Activated naive CD4-positive, alpha-beta T cell treated with anti-CD3 and anti-CD28 coated beads, Interleukin-2, amount 10 ng/mL, durations not matched to agents 7 days and 5 days (primary cell): ENCODE results near the gene PEMT.
A peak's percentile ranks its signal among the peaks of the same experiment; 100 is the strongest.

Experiments used
- CTCF ChIA-PET: fragments of 350-600 bp; sonication (Branson Sonifier 250); formaldehyde crosslinking; loops from one replicate; lab custom pipeline; 2021; ENCODE audit warnings: antibody characterized with exemption; lab: Charles Lee
- DNase-seq: peaks from one replicate; pipeline ENCODE4 v3.0.0-alpha.2; 2020
- H3K27ac Mint-ChIP-seq: one replicate; pipeline ENCODE4 v1.8.0; 2021; ENCODE audit warnings: mild to moderate bottlenecking, moderate library complexity, mixed read lengths
- H3K27me3 Mint-ChIP-seq: one replicate; pipeline ENCODE4 v1.8.0; 2021; ENCODE audit warnings: mild to moderate bottlenecking, mixed read lengths
- H3K36me3 Mint-ChIP-seq: one replicate; pipeline ENCODE4 v1.8.0; 2021; ENCODE audit warnings: mixed read lengths
- H3K4me1 Mint-ChIP-seq: one replicate; pipeline ENCODE4 v1.8.0; 2021; ENCODE audit warnings: mixed read lengths
- H3K4me3 Mint-ChIP-seq: one replicate; pipeline ENCODE4 v1.8.0; 2021; ENCODE audit warnings: mild to moderate bottlenecking, moderate library complexity, mixed read lengths
- H3K9me3 Mint-ChIP-seq: one replicate; pipeline ENCODE4 v1.8.0; 2021; ENCODE audit warnings: mixed read lengths

Gene PEMT

DNA sequence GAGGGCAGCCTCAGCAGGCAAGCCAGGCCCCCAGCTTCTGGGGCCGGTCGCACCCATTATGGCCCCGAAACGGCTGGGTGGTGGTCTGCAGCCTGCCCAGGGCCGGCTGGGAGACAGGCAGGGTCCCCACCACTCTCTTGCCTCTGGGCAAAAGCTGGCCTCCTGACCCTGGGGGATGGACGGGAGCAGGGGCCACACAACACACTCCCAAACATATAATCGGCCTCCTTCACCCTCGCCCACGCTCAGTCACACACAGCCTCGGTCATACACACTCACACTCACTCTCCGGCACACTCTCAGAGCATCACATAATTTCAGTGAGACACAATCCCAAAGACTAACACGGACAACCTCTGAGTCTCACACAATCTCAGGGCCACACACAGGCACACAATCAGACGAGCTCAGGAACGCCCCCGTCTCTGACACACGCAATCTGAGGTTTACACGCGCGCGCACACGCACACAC is 589 bp downstream of the PEMT start:
- peak overlapping the region; percentile 95 for H3K27ac Mint-ChIP-seq
- CTCF ChIA-PET, result interaction anchor here (0.7 to 1.9 kb wide), 3 partner anchors 23 to 109 kb away, joined by 3 to 6 read pairs (median 3); no protein-coding TSS in a partner anchor

GRCh38 chr17:17590141-17590751 is 1.3 kb downstream of the PEMT start:
- no peaks in the 10 kb centered on the region for H3K9me3 Mint-ChIP-seq
- H3K4me1 Mint-ChIP-seq, result peaks cover 26% of the 10 kb centered on the region
- peak overlapping the region; percentile 96 for H3K4me3 Mint-ChIP-seq
- DNase-seq, result no peak
- H3K36me3 Mint-ChIP-seq, result no peaks in the 10 kb centered on the region
- H3K27me3 Mint-ChIP-seq, result no peaks in the 10 kb centered on the region
- CTCF ChIA-PET, result interaction anchor here (1.0 to 1.9 kb wide), 3 partner anchors 24 to 51 kb away, joined by 3 to 6 read pairs (median 3); no protein-coding TSS in a partner anchor
- H3K27ac Mint-ChIP-seq, result peak overlapping the region; percentile 74

More for the DNA sequence above, 589 bp downstream of the PEMT start:
- DNase-seq, result no peak
- no peaks in the 10 kb centered on the region for H3K36me3 Mint-ChIP-seq
- H3K27me3 Mint-ChIP-seq, result no peaks in the 10 kb centered on the region
- peaks cover 26% of the 10 kb centered on the region for H3K4me1 Mint-ChIP-seq
- no peaks in the 10 kb centered on the region for H3K9me3 Mint-ChIP-seq
- peak overlapping the region; percentile 96 for H3K4me3 Mint-ChIP-seq

DNA sequence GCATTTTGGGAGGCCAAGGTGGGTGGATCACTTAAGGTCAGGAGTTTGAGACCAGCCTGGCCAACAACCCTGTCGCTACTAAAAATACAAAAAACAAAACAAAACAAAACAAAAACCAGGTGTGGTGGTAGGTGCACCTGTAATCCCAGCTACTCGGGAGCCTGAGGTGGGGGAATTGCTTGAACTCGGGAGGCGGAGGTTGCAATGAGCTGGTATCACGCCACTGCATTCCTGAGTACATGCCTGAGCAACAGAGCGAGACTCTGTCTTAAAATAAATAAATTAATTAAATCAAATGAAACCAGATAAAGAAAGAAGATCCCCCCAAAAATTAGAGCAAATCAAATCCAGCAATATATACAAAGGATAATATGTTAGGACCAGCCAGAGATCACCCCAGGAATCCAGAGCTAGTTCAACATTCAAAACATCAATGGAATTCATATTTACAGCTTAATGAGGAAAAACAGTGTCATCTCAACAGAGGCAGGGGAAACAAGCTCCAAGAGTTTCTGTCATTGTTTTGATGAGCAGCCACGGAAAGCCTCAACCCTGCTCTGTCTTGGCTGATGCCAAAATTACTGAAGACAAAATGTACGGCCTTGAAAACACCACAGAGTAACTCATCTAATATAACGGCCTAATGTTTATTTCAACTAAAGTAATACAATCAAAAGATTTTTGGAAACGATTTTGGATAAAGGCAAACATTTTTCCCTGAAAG is 3.7 kb downstream of the PEMT start:
- Mint-ChIP-seq H3K36me3 (no peaks in the 10 kb centered on the region), H3K4me1 (peaks cover 18% of the 10 kb centered on the region), H3K27ac (no peak overlapping the region), H3K27me3 (no peaks in the 10 kb centered on the region), H3K4me3 (no peak overlapping the region), H3K9me3 (no peaks in the 10 kb centered on the region)
- DNase-seq, result no peak
- CTCF ChIA-PET, result interaction anchor here (1.7 kb wide), 1 partner anchor 20 kb away, joined by 5 read pairs; no protein-coding TSS in a partner anchor

DNA sequence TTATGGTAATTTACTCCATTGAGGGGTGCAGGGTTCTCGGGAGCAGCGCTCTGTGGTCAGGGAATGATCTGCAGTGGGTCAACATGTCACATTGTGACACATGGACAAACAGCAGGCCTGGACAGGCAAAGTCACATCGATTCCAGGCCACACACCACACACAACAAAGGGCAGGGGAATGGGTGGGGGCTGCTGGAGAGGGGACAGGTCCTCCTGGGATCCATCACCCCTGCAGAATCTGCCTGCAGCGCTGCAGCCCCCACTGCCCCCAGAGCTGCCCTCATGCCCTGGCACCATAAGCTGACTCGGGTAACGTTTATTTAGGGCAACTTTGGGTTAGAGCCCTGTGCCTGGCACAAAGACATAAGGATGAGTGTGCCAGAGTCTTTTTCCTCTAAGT is 9.1 kb downstream of the PEMT start:
- DNase-seq, result no peak
- H3K9me3 Mint-ChIP-seq, result no peaks in the 10 kb centered on the region
- H3K36me3 Mint-ChIP-seq, result no peaks in the 10 kb centered on the region
- no peaks in the 10 kb centered on the region for H3K4me1 Mint-ChIP-seq
- CTCF ChIA-PET, result interaction anchor here (0.9 kb wide), 2 partner anchors 15 to 441 kb away, joined by 3 read pairs; no protein-coding TSS in a partner anchor
- no peak overlapping the region for H3K4me3 Mint-ChIP-seq
- H3K27ac Mint-ChIP-seq, result no peak overlapping the region
- no peaks in the 10 kb centered on the region for H3K27me3 Mint-ChIP-seq

DNA sequence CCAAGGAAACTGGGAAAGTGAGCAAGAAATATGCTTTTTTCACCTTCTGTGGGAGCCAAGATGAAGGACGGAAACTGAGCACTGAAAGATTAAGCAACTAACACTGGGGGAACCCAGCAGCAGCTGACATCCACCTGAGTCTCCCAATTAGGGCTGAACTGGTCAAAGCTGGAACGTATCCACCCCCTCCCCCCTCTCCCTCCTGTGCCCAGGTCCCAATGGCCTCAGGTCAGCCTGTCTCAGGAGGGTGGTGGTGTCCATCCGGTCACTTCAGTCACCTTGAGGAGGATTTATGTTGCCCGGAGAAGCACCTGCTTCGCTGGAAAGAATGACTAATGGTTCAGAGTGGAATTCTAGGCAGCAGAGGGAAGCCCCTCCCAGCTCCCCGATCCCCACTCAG is 10.0 kb downstream of the PEMT start:
- Mint-ChIP-seq H3K27me3 (no peaks in the 10 kb centered on the region), H3K9me3 (no peaks in the 10 kb centered on the region), H3K4me3 (no peak overlapping the region), H3K4me1 (no peaks in the 10 kb centered on the region), H3K36me3 (no peaks in the 10 kb centered on the region), H3K27ac (no peak overlapping the region)
- CTCF ChIA-PET, result interaction anchor here (0.9 kb wide), 2 partner anchors 14 to 440 kb away, joined by 3 read pairs; no protein-coding TSS in a partner anchor
- no peak for DNase-seq

- Mint-ChIP-seq H3K36me3 (no peaks in the 10 kb centered on the region), H3K9me3 (no peaks in the 10 kb centered on the region), H3K27me3 (no peaks in the 10 kb centered on the region), H3K4me1 (no peaks in the 10 kb centered on the region), H3K4me3 (no peak overlapping the region), H3K27ac (no peak overlapping the region)
- CTCF ChIA-PET, result no interaction called here
- no peak for DNase-seq
These were observed 10.6 kb downstream of the PEMT start for GRCh38 chr17:17580662-17581470.

GRCh38 chr17:17579691-17580090 is 11.8 kb downstream of the PEMT start:
- Mint-ChIP-seq H3K4me3 (no peak overlapping the region), H3K27ac (no peak overlapping the region), H3K9me3 (no peaks in the 10 kb centered on the region), H3K36me3 (no peaks in the 10 kb centered on the region), H3K4me1 (no peaks in the 10 kb centered on the region), H3K27me3 (no peaks in the 10 kb centered on the region)
- DNase-seq, result no peak
- CTCF ChIA-PET, result no interaction called here

- Mint-ChIP-seq H3K4me1 (no peaks in the 10 kb centered on the region), H3K27ac (no peak overlapping the region), H3K27me3 (no peaks in the 10 kb centered on the region), H3K9me3 (no peaks in the 10 kb centered on the region), H3K36me3 (no peaks in the 10 kb centered on the region), H3K4me3 (no peak overlapping the region)
- DNase-seq, result no peak
- CTCF ChIA-PET, result interaction anchor here (1.4 kb wide), 1 partner anchor 64 kb away, joined by 5 read pairs; no protein-coding TSS in a partner anchor
These were observed 14.1 kb downstream of the PEMT start for GRCh38 chr17:17577373-17577772.

DNA sequence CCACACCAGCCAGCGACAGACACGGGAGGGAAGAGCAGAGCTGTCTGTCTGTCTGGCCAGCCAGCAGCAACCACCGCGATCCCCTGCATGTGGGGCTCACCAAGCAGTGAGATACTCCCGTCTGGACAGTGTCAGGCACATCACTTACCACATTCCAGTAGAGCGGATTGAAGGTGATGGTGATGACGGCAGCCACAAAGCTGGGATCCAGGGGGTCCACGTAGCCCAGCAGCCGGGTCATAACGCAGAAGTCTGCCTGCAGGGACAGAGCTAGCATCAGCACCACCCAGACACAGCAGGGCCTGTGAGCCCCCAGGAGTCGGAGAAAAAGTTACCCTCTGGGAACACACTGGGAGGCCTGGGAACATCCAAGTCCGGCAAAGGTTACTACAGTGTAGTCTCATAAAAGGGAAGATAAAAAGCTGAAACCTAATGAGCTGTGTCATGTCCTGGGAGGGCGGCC is 14.7 kb downstream of the PEMT start:
- H3K36me3 Mint-ChIP-seq, result no peaks in the 10 kb centered on the region
- no peak for DNase-seq
- H3K4me1 Mint-ChIP-seq, result no peaks in the 10 kb centered on the region
- no peak overlapping the region for H3K27ac Mint-ChIP-seq
- no peak overlapping the region for H3K4me3 Mint-ChIP-seq
- no peaks in the 10 kb centered on the region for H3K9me3 Mint-ChIP-seq
- no peaks in the 10 kb centered on the region for H3K27me3 Mint-ChIP-seq
- CTCF ChIA-PET, result interaction anchor here (0.9 to 1.4 kb wide), 2 partner anchors 65 to 222 kb away, joined by 3 to 5 read pairs; no protein-coding TSS in a partner anchor

GRCh38 chr17:17575360-17576251 is 15.9 kb downstream of the PEMT start:
- no peaks in the 10 kb centered on the region for H3K27me3 Mint-ChIP-seq
- CTCF ChIA-PET, result interaction anchor here (0.6 kb wide), 1 partner anchor 80 kb away, joined by 3 read pairs; no protein-coding TSS in a partner anchor
- no peaks in the 10 kb centered on the region for H3K4me1 Mint-ChIP-seq
- no peak overlapping the region for H3K27ac Mint-ChIP-seq
- H3K36me3 Mint-ChIP-seq, result no peaks in the 10 kb centered on the region
- H3K9me3 Mint-ChIP-seq, result no peaks in the 10 kb centered on the region
- no peak overlapping the region for H3K4me3 Mint-ChIP-seq
- no peak for DNase-seq

- no peak overlapping the region for H3K27ac Mint-ChIP-seq
- no peak for DNase-seq
- no peaks in the 10 kb centered on the region for H3K36me3 Mint-ChIP-seq
- H3K27me3 Mint-ChIP-seq, result no peaks in the 10 kb centered on the region
- H3K4me1 Mint-ChIP-seq, result no peaks in the 10 kb centered on the region
- no peak overlapping the region for H3K4me3 Mint-ChIP-seq
- CTCF ChIA-PET, result interaction anchor here (1.0 kb wide), 1 partner anchor 77 kb away, joined by 3 read pairs; the partner anchor contains the start of gene RASD1
- H3K9me3 Mint-ChIP-seq, result no peaks in the 10 kb centered on the region
These were observed 17.6 kb downstream of the PEMT start for GRCh38 chr17:17573912-17574311.

- H3K36me3 Mint-ChIP-seq, result no peaks in the 10 kb centered on the region
- no peak for DNase-seq
- peak overlapping the region; percentile 0 for H3K27ac Mint-ChIP-seq
- no peaks in the 10 kb centered on the region for H3K9me3 Mint-ChIP-seq
- H3K4me1 Mint-ChIP-seq, result no peaks in the 10 kb centered on the region
- H3K27me3 Mint-ChIP-seq, result no peaks in the 10 kb centered on the region
- CTCF ChIA-PET, result interaction anchor here (0.9 kb wide), 1 partner anchor 131 kb away, joined by 3 read pairs; no protein-coding TSS in a partner anchor
- no peak overlapping the region for H3K4me3 Mint-ChIP-seq
These were observed 19.3 kb downstream of the PEMT start for GRCh38 chr17:17572010-17572785.
